CD14-positive monocyte (primary cell): ENCODE results near the gene GMPPA. TPM values are rescaled to one million over a fixed set of nuclear protein-coding genes. Genes with fewer than 3 reads are reported as not detected.
A peak's percentile ranks its signal among the peaks of the same experiment; 100 is the strongest.

Experiments
- DNase-seq, 3 donors: peaks; one replicate each; pipeline ENCODE4 v3.0.0-alpha.2; 2011 to 2022
- H2AFZ ChIP-seq: 2 replicates; pipeline ENCODE4 v1.6.0; 2012; ENCODE audit warnings: mild to moderate bottlenecking, low read depth, low read length, inconsistent platforms; ENCODE audit not compliant: insufficient read depth, poor library complexity, severe bottlenecking
- H3K27ac ChIP-seq, 2 donors: 1 replicate in 1 of 2; 2 replicates in 1 of 2; pipeline ENCODE4 v1.5.1; 2012 to 2013; ENCODE audit warnings: low read length in 2 of 2, control low read depth in 1 of 2, inconsistent platforms in 1 of 2, low read depth in 1 of 2, mild to moderate bottlenecking in 1 of 2
- H3K27me3 ChIP-seq, 2 donors: one replicate each; pipeline versions ENCODE4 v1.6.0 to v1.6.1; 2011 to 2013; ENCODE audit warnings: low read length in 2 of 2; ENCODE audit not compliant: control insufficient read depth in 2 of 2, insufficient read depth in 2 of 2
- H3K36me3 ChIP-seq, 2 donors: replicated peaks in 1 of 2; 1 replicate in 1 of 2; 2 replicates in 1 of 2; pipeline versions ENCODE4 v1.5.1 to v1.6.1; 2012 to 2013; ENCODE audit warnings: low read length in 2 of 2, control low read depth in 1 of 2, inconsistent platforms in 1 of 2, mild to moderate bottlenecking in 1 of 2; ENCODE audit not compliant: insufficient read depth in 2 of 2, control insufficient read depth in 1 of 2
- H3K4me1 ChIP-seq, 2 donors: 1 replicate in 1 of 2; 2 replicates in 1 of 2; pipeline versions ENCODE4 v1.5.1 to v1.6.1; 2012 to 2013; ENCODE audit warnings: low read length in 2 of 2, control low read depth in 1 of 2, inconsistent platforms in 1 of 2, mild to moderate bottlenecking in 1 of 2, moderate library complexity in 1 of 2; ENCODE audit not compliant: insufficient read depth in 2 of 2, control insufficient read depth in 1 of 2
- H3K4me2 ChIP-seq: replicated peaks from 2 replicates; pipeline ENCODE3; 2012; ENCODE audit warnings: low read length, moderate library complexity, mild to moderate bottlenecking; ENCODE audit not compliant: poor library complexity, severe bottlenecking; ENCODE audit errors: extremely low read depth
- H3K4me3 ChIP-seq, 3 experiments: fragments of 200-600 bp in 1 of 3; sonication (generic) in 1 of 3; replicated peaks in 1 of 3; 1 replicate in 2 of 3; 2 replicates in 1 of 3; pipeline ENCODE4 v1.5.1; 2011 to 2013; ENCODE audit warnings: low read length in 3 of 3, mild to moderate bottlenecking in 3 of 3, control low read depth in 2 of 3, low read depth in 2 of 3, inconsistent platforms in 1 of 3, moderate library complexity in 1 of 3
- H3K79me2 ChIP-seq: 2 replicates; pipeline ENCODE4 v1.6.0; 2012; ENCODE audit warnings: mild to moderate bottlenecking, control low read depth, inconsistent platforms, low read length, moderate library complexity; ENCODE audit not compliant: insufficient read depth
- H3K9ac ChIP-seq: 2 replicates; pipeline ENCODE4 v1.6.0; 2017; ENCODE audit warnings: low read length, mild to moderate bottlenecking; ENCODE audit not compliant: insufficient read depth, poor library complexity, severe bottlenecking
- H3K9me3 ChIP-seq, 2 donors: replicated peaks in 1 of 2; 1 replicate in 1 of 2; 2 replicates in 1 of 2; pipeline versions ENCODE4 v1.5.1 to v1.6.1; 2012 to 2013; ENCODE audit warnings: low read length in 2 of 2, control low read depth in 1 of 2; ENCODE audit not compliant: control insufficient read depth in 1 of 2, insufficient read depth in 1 of 2
- H4K20me1 ChIP-seq: 2 replicates; pipeline ENCODE4 v1.6.0; 2012; ENCODE audit warnings: mild to moderate bottlenecking, low read length, control low read depth, moderate library complexity; ENCODE audit not compliant: insufficient read depth
- H3K27ac Mint-ChIP-seq, 7 donors: one replicate each; pipeline ENCODE4 v1.8.0; 2020; ENCODE audit warnings: mild to moderate bottlenecking in 7 of 7, mixed read lengths in 7 of 7, moderate library complexity in 6 of 7, inconsistent platforms in 2 of 7
- H3K27me3 Mint-ChIP-seq, 3 donors: one replicate each; pipeline ENCODE4 v1.8.0; 2021 to 2022; ENCODE audit warnings: low read depth in 3 of 3, mild to moderate bottlenecking in 3 of 3, mixed read lengths in 3 of 3, moderate library complexity in 3 of 3, inconsistent platforms in 1 of 3
- H3K36me3 Mint-ChIP-seq, 2 donors: one replicate each; pipeline ENCODE4 v1.8.0; 2020; ENCODE audit warnings: mixed read lengths in 2 of 2, inconsistent platforms in 1 of 2, mild to moderate bottlenecking in 1 of 2
- H3K4me1 Mint-ChIP-seq: one replicate; pipeline ENCODE4 v1.8.0; 2020; ENCODE audit warnings: mild to moderate bottlenecking, mixed read lengths
- H3K4me3 Mint-ChIP-seq, 2 donors: one replicate each; pipeline ENCODE4 v1.8.0; 2020; ENCODE audit warnings: mild to moderate bottlenecking in 2 of 2, mixed read lengths in 2 of 2, moderate library complexity in 1 of 2
- H3K9me3 Mint-ChIP-seq, 7 donors: one replicate each; pipeline ENCODE4 v1.8.0; 2020 to 2022; ENCODE audit warnings: mixed read lengths in 7 of 7, mild to moderate bottlenecking in 6 of 7, moderate library complexity in 6 of 7, inconsistent platforms in 2 of 7
- WGBS: methylation state at CpG from one replicate; pipeline ENCODE4 v1.1.5; 2013; ENCODE audit warnings: missing lambda C conversion rate; ENCODE audit not compliant: insufficient coverage; 5-methylcytosine and 5-hydroxymethylcytosine counted together
- intact Hi-C, 2 donors: fragments of 100-400 bp; cut with micrococcal nuclease; formaldehyde crosslinking; loops; one replicate each; pipeline versions ENCODE4 v1.15.0 to v1.15.1; 2023
- polyA plus RNA-seq, 3 donors: library from polyadenylated mRNA; depleted of rRNA in 1 of 3; unstranded in 2 of 3; stranded (reverse) in 1 of 3; fragments of 300-500 nt in 2 of 3; fragments of >200 nt in 1 of 3; fragmentation: Illumina TruSeq in 2 of 3; gene quantifications; 1 replicate in 2 of 3; 2 replicates in 1 of 3; pipeline ENCODE4 v1.2.3, GENCODE V29; 2012 to 2021
- TF ChIP-seq, protein P1 (sequence below): fragments of 200-600 bp; IDR thresholded peaks from one replicate; pipeline ENCODE4 v1.8.0; 2022; ENCODE audit warnings: antibody characterized with exemption, mild to moderate bottlenecking

GMPPA gene
- polyA plus RNA-seq, 3 donors, result 35.5 to 71.2 (median 35.9) TPM

DNA sequence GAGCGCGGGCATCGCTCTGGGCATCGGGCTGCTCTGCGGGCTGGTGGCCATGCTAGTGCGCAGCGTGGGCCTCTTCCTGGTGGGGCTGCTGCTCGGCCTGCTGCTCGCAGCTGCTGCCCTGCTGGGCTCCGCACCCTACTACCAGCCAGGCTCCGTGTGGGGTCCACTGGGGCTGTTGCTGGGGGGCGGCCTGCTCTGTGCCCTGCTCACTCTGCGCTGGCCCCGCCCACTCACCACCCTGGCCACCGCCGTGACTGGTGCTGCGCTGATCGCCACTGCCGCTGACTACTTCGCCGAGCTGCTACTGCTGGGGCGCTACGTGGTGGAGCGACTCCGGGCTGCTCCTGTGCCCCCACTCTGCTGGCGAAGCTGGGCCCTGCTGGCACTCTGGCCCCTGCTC is 48.9 kb downstream of the GMPPA start:
- H3K4me3 ChIP-seq, result no peak overlapping the region

DNA sequence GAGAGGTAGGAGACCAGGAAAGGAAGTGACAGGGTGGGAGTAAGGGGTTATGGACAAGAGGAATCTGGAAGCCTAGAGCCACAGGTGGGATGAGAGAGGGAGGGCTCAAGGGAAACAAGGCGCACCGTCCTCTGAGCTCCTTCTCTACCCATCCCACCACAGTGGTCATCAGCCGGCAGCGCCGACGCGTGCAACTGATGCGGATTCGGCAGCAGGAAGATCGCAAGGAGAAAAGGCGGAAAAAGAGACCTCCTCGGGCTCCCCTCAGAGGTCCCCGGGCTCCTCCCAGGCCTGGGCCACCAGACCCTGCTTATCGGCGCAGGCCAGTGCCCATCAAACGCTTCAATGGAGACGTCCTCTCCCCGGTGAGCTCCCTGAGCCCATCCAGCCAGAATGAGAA is 50.3 kb downstream of the GMPPA start:
- Mint-ChIP-seq H3K27ac (no peak overlapping the region), H3K4me3 (peak overlapping the region in 1 of 2 donors; percentile 41), H3K27me3 (peaks cover 53 to 82% (median 61%) of the 10 kb centered on the region in 3 donors), H3K36me3 (peaks cover 3 to 6% of the 10 kb centered on the region in 2 donors), H3K9me3 (peaks cover 0 to 18% (median 3%) of the 10 kb centered on the region in 7 donors), H3K4me1 (peaks cover 13% of the 10 kb centered on the region)
- no peak for DNase-seq
- peaks cover 16 to 23% of the 10 kb centered on the region in 2 donors for H3K4me1 ChIP-seq
- WGBS, result 91% methylated on average over 16 of the region's 18 CpGs
- peaks cover 29 to 64% of the 10 kb centered on the region in 2 donors for H3K27me3 ChIP-seq
- H3K27ac ChIP-seq, result no peak overlapping the region
- intact Hi-C loops, result no loop called here
- H4K20me1 ChIP-seq, result no peaks in the 10 kb centered on the region
- H3K36me3 ChIP-seq, result no peaks in the 10 kb centered on the region
- H3K4me2 ChIP-seq, result no peak overlapping the region
- H3K4me3 ChIP-seq, result no peak overlapping the region
- TF ChIP-seq, protein P1, sequence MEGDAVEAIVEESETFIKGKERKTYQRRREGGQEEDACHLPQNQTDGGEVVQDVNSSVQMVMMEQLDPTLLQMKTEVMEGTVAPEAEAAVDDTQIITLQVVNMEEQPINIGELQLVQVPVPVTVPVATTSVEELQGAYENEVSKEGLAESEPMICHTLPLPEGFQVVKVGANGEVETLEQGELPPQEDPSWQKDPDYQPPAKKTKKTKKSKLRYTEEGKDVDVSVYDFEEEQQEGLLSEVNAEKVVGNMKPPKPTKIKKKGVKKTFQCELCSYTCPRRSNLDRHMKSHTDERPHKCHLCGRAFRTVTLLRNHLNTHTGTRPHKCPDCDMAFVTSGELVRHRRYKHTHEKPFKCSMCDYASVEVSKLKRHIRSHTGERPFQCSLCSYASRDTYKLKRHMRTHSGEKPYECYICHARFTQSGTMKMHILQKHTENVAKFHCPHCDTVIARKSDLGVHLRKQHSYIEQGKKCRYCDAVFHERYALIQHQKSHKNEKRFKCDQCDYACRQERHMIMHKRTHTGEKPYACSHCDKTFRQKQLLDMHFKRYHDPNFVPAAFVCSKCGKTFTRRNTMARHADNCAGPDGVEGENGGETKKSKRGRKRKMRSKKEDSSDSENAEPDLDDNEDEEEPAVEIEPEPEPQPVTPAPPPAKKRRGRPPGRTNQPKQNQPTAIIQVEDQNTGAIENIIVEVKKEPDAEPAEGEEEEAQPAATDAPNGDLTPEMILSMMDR, result no peak
- no peaks in the 10 kb centered on the region for H3K79me2 ChIP-seq
- no peak overlapping the region for H3K9ac ChIP-seq
- H2AFZ ChIP-seq, result no peak overlapping the region
- H3K9me3 ChIP-seq, result peaks cover 0 to 5% of the 10 kb centered on the region in 2 donors

More for the DNA sequence above, 48.9 kb downstream of the GMPPA start:
- Histone ChIP-seq H3K27me3 (peaks cover 24 to 60% of the 10 kb centered on the region in 2 donors), H3K27ac (no peak overlapping the region), H3K79me2 (no peaks in the 10 kb centered on the region), H3K4me2 (no peak overlapping the region), H4K20me1 (no peaks in the 10 kb centered on the region), H3K9ac (no peak overlapping the region), H2AFZ (no peak overlapping the region), H3K9me3 (peaks cover 0 to 5% of the 10 kb centered on the region in 2 donors), H3K4me1 (peaks cover 21 to 31% of the 10 kb centered on the region in 2 donors), H3K36me3 (no peaks in the 10 kb centered on the region)
- Mint-ChIP-seq H3K36me3 (peaks cover 3 to 6% of the 10 kb centered on the region in 2 donors), H3K27ac (peak overlapping the region in 1 of 7 donors; percentile 68), H3K4me3 (no peak overlapping the region), H3K27me3 (peaks cover 45 to 83% (median 55%) of the 10 kb centered on the region in 3 donors), H3K4me1 (peaks cover 15% of the 10 kb centered on the region), H3K9me3 (peaks cover 0 to 21% (median 4%) of the 10 kb centered on the region in 7 donors)
- DNase-seq, result no peak
- WGBS, result 96% methylated on average over 26 of the region's 26 CpGs
- TF ChIP-seq, protein P1, result no peak
- intact Hi-C loops, result no loop called here
